Stimulated activated CD4-positive, alpha-beta T cell treated with anti-CD3 and anti-CD28 coated beads, Interleukin-15, amount 100 ng/mL, for 1 hour (primary cell): ENCODE measurements around the gene ERH.
A peak's percentile ranks its signal among the peaks of the same experiment; 100 is the strongest.
"Not testable (repeated sequence)": the region's sequence is repeated elsewhere in the genome, so short reads cannot be mapped to it uniquely, and the experiment has no call there.

Experiments
- DNase-seq, 2 donors: peaks; one replicate each; pipeline ENCODE4 v3.0.0-alpha.2; 2020; ENCODE audit warnings: low read depth in 1 of 2, low spot score in 1 of 2

The ERH gene

GRCh38 chr14:69398053-69398817, at the start of gene ERH, which contains the start of gene SLC39A9:
Gene ERH, minus strand, starts transcription at chr14:69398299. Its CDS starts 66 bp downstream, at chr14:69398233.
Gene SLC39A9, plus strand, starts transcription at chr14:69398692. Its CDS starts 678 bp downstream, at chr14:69399370.
- peak; percentile 82 to 84 for DNase-seq

GRCh38 chr14:69443296-69443805, 45.3 kb upstream of the ERH start:
- no peak for DNase-seq

- no peak for DNase-seq
Measured at GRCh38 chr14:69441948-69442347, 43.8 kb upstream of the ERH start.

DNA sequence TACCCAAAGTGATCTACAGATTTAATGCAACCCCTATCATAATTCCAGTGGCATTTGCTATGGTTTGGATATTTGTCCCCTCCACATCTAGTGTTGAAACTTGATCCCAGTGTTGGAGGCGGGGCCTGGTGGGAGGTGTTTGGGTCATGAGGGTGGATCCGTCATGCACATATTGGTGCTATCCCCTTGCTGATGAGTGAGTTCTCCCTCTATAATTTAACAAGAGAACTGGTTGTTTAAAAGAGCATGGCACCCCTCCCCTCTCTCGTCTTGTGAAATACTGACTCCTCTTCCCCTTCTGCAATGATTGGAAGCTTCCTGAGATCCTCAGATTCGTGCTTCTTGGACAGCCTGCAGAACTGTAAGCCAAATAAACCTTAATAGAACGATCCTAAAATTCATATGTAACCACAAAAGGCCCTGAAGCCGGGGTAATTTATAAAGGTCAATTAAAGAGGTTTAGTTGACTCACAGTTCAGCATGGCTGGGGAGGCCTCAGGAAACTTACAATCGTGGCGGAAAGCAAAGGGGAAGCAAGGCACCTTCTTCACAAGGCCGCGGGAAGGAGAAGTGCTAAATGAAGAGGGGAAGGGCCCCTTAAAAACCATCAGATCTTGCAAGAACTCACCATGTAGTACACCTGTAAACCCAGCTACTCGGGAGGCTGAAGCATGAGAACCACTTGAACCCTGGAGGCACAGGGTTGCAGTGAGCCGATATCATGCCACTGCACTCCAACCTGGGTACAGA, 41.6 kb upstream of the ERH start:
- no peak for DNase-seq

DNA sequence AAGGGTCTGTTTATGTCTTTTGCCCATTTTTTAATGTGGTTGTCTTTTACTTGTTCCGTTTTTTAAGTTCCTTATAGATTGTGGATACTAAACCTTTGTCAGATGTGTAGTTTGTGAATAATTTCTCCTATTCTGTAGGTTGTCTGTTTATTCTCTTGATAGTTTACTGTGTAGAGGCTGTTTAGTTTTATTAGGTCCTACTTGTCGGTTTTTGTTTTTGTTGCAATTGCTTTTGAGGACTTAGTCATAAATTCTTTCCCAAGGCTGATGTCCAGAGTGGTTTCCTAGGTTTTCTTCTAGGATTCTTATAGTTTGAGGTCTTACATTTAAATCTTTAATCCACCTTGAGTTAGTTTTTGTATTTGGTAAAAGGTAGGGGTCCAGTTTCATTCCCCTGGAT, 34.3 kb upstream of the ERH start:
- DNase-seq = no peak

- DNase-seq = no peak
Measured at GRCh38 chr14:69430306-69430939, 32.3 kb upstream of the ERH start.

DNA sequence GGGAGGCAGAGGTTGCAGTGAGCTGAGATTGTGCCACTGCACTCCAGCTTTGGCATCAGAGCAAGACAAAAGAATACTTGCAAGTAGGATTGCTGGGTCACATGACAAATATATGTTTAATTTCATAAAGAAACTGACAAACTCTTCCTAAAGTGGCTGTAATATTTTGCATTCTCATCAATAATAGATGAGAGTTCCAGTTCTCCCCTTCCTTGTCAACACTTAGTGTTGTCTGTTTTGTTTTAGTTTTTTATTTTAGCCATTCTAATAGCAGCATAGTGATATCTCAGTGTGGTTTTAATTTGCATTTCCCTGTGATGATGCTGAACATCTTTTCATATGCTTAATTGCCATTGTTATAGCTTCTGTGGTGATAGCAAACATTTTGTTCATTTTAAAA, 31.5 kb upstream of the ERH start:
- DNase-seq = no peak

GRCh38 chr14:69428289-69428998, 30.3 kb upstream of the ERH start:
- DNase-seq = no peak

DNA sequence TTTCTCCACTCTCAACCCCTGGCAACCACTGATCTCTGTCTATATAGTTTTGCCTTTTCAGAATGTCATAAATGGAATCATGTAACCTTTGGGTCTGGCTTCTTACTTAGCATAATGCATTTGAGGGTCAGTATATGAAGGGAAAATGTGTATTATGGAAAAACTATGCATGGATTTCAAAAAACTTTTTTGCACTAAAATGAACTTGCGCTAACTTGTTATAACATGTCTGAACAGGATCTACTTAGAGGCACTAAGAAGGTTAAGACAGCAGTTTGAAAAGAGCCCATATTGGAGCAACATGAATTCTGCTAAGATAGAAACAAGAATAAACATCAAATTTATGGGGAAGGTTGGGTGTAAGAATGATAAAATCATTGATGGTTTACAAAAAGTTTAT, 29.5 kb upstream of the ERH start:
- no peak for DNase-seq

- no peak for DNase-seq
Measured at GRCh38 chr14:69424149-69424923, 26.2 kb upstream of the ERH start.

- DNase-seq = no peak
Measured at GRCh38 chr14:69423279-69423678, 25.2 kb upstream of the ERH start.

DNA sequence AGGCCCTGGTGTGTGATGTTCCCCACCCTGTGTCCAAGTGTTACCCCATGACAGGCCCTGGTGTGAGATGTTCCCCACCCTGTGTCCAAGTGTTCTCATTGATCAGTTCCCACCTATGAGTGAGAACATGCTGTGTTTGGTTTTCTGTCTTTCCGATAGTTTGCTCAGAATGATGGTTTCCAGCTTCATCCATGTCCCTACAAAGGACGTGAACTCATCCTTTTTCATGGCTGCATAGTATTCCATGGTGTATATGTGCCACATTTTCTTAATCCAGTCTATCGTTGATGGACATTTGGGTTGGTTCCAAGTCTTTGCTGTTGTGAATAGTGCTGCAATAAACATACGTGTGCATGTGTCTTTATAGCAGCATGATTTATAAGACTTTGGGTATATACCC, 18.0 kb upstream of the ERH start:
- not testable (repeated sequence) for DNase-seq

- no peak for DNase-seq
Measured at GRCh38 chr14:69413483-69413882, 15.4 kb upstream of the ERH start.

DNA sequence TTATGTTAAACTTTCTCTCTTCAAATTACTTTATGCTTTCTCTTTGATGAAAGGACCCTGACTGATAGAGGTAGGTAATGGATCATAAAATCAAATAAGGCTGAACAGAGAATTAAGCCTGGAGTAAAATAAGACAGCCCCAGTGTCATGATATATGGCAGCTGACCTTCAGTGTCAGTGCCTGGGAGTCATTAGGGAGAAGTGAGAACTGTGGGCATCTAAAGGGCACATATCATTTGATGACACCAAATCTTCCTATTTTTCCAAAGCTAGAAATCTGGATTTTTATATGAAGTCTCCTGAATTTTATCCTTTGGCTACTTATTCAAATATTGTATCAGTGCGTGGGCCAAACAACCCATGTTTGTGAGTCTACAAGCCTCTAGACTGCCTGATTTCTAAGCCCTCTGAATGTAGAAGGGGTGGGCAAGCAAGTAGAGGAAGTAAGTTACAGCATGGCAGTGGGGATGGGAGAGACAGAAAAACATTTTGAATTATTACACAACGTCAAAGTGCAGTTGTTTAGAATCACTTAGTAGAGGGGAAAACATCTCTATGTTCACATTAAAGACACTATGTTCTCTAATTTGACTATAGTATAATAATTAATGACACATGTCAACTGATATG, 10.3 kb upstream of the ERH start:
- DNase-seq = no peak

- no peak for DNase-seq
Measured at GRCh38 chr14:69405762-69406161, 7.7 kb upstream of the ERH start.

- no peak for DNase-seq
Measured at GRCh38 chr14:69404883-69405282, 6.8 kb upstream of the ERH start.

GRCh38 chr14:69404478-69404877, 6.4 kb upstream of the ERH start:
- no peak for DNase-seq

DNA sequence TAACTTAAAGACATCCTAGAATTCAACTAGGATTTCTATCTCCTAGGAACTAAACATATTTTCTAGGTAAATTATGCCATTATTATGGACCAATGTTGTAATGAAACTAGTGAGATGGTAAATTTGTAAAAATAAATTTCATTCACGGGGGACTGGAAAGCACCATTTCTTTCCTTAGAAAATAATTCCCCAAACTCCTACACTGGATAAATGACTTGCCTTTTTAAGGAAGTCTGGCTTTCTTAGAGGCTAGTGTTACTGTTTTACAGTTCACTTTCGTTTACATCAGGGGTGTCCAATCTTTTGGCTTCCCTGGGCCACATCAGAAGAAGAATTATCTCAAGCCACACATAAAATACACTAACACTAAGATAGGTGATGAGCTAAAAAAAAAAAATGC, 3.7 kb upstream of the ERH start:
- no peak for DNase-seq

DNA sequence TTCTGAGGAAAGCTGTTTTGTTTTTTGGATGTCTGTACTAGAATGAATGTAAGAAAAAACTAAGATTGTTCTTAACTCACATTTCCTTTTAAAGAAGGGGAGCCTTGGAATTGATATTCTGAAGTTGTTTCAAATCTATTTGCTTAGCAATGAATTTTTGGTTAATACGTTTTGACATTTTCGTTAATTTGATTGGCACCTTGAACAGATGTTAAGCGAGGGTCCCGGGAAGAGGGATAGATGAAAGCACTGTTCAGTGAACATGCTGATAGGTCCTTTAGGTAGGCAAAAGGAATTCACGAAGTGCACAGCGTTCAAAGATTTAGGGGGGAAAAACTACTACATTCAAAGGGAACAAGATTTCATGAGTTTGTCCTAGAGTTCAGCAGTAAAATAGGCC, 2.1 kb upstream of the ERH start:
- DNase-seq = no peak

DNA sequence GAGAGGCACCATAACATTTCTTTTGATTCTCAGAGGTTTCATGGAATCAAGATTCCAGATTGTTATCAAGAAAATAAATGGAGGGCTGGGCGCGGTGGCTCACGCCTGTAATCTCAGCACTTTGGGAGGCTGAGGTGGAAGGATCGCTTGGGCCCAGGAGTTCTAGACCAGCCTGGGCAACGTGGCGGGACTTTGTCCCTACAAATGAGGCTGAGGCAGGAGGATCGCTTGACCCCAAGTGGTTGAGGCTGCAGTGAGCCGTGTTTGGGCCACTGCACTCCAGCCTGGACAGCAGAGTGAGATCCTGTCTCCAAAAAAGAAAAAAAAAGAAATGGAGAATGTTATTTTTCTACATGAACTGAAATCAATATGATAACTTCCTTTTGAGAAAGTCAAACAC, 1.7 kb upstream of the ERH start:
- DNase-seq = no peak
